ENCODE results near the gene TLE3.

Gene TLE3

GRCh38 chr15:70126362-70126761 is 28.6 kb upstream of the TLE3 start:
- no peak overlapping the region for H3K27ac ChIP-seq (ENCODE audit: low read depth, low read length)
- no peaks in the 10 kb centered on the region for H3K27me3 ChIP-seq (ENCODE audit: control insufficient read depth in 5 of 5, insufficient read depth in 4 of 5, low read length in 5 of 5)
- no peak overlapping the region for H3K9ac ChIP-seq (ENCODE audit: low read length in 5 of 5)
- no peak overlapping the region for H3K4me3 ChIP-seq (ENCODE audit: low read depth in 1 of 5, low read length in 5 of 5)
- no peaks in the 10 kb centered on the region for H3K36me3 ChIP-seq (ENCODE audit: control insufficient read depth in 5 of 5, insufficient read depth in 5 of 5, low read length in 5 of 5)
- H3K4me1 ChIP-seq (ENCODE audit: control insufficient read depth in 5 of 5, insufficient read depth in 5 of 5, low read length in 5 of 5): peaks cover under 1 to 33% (median 23%) of the 10 kb centered on the region in 5 donors
- no peaks in the 10 kb centered on the region for H3K9me3 ChIP-seq (ENCODE audit: control insufficient read depth in 5 of 5, low read length in 5 of 5)

GRCh38 chr15:70125605-70126004 is 27.9 kb upstream of the TLE3 start:
- Histone ChIP-seq H3K36me3 (ENCODE audit: control insufficient read depth in 5 of 5, insufficient read depth in 5 of 5, low read length in 5 of 5) (no peaks in the 10 kb centered on the region), H3K4me1 (ENCODE audit: control insufficient read depth in 5 of 5, insufficient read depth in 5 of 5, low read length in 5 of 5) (peaks cover 5 to 35% (median 27%) of the 10 kb centered on the region in 5 donors), H3K4me3 (ENCODE audit: low read depth in 1 of 5, low read length in 5 of 5) (no peak overlapping the region), H3K9me3 (ENCODE audit: control insufficient read depth in 5 of 5, low read length in 5 of 5) (no peaks in the 10 kb centered on the region), H3K9ac (ENCODE audit: low read length in 5 of 5) (no peak overlapping the region), H3K27ac (ENCODE audit: low read depth, low read length) (no peak overlapping the region), H3K27me3 (ENCODE audit: control insufficient read depth in 5 of 5, insufficient read depth in 4 of 5, low read length in 5 of 5) (no peaks in the 10 kb centered on the region)

GRCh38 chr15:70121624-70122302 is 24.0 kb upstream of the TLE3 start:
- peaks cover 5 to 27% (median 13%) of the 10 kb centered on the region in 5 donors for H3K4me1 ChIP-seq (ENCODE audit: control insufficient read depth in 5 of 5, insufficient read depth in 5 of 5, low read length in 5 of 5)

GRCh38 chr15:70120958-70121623 is 23.4 kb upstream of the TLE3 start:
- no peaks in the 10 kb centered on the region for H3K36me3 ChIP-seq (ENCODE audit: control insufficient read depth in 5 of 5, insufficient read depth in 5 of 5, low read length in 5 of 5)
- no peak overlapping the region for H3K9ac ChIP-seq (ENCODE audit: low read length in 5 of 5)
- H3K4me3 ChIP-seq (ENCODE audit: low read depth in 1 of 5, low read length in 5 of 5): no peak overlapping the region
- H3K4me1 ChIP-seq (ENCODE audit: control insufficient read depth in 5 of 5, insufficient read depth in 5 of 5, low read length in 5 of 5): peaks cover 5 to 20% (median 10%) of the 10 kb centered on the region in 5 donors
- no peaks in the 10 kb centered on the region for H3K9me3 ChIP-seq (ENCODE audit: control insufficient read depth in 5 of 5, low read length in 5 of 5)
- no peak overlapping the region for H3K27ac ChIP-seq (ENCODE audit: low read depth, low read length)
- H3K27me3 ChIP-seq (ENCODE audit: control insufficient read depth in 5 of 5, insufficient read depth in 4 of 5, low read length in 5 of 5): no peaks in the 10 kb centered on the region

More at GRCh38 chr15:70121624-70122302, 24.0 kb upstream of the TLE3 start:
- Histone ChIP-seq H3K27ac (ENCODE audit: low read depth, low read length) (no peak overlapping the region), H3K27me3 (ENCODE audit: control insufficient read depth in 5 of 5, insufficient read depth in 4 of 5, low read length in 5 of 5) (no peaks in the 10 kb centered on the region), H3K9me3 (ENCODE audit: control insufficient read depth in 5 of 5, low read length in 5 of 5) (no peaks in the 10 kb centered on the region), H3K36me3 (ENCODE audit: control insufficient read depth in 5 of 5, insufficient read depth in 5 of 5, low read length in 5 of 5) (no peaks in the 10 kb centered on the region), H3K9ac (ENCODE audit: low read length in 5 of 5) (no peak overlapping the region), H3K4me3 (ENCODE audit: low read depth in 1 of 5, low read length in 5 of 5) (no peak overlapping the region)

- H3K9ac ChIP-seq (ENCODE audit: low read length in 5 of 5): no peak overlapping the region
- no peaks in the 10 kb centered on the region for H3K36me3 ChIP-seq (ENCODE audit: control insufficient read depth in 5 of 5, insufficient read depth in 5 of 5, low read length in 5 of 5)
- H3K9me3 ChIP-seq (ENCODE audit: control insufficient read depth in 5 of 5, low read length in 5 of 5): no peaks in the 10 kb centered on the region
- H3K4me1 ChIP-seq (ENCODE audit: control insufficient read depth in 5 of 5, insufficient read depth in 5 of 5, low read length in 5 of 5): peaks cover 5 to 20% (median 10%) of the 10 kb centered on the region in 5 donors
- H3K27me3 ChIP-seq (ENCODE audit: control insufficient read depth in 5 of 5, insufficient read depth in 4 of 5, low read length in 5 of 5): no peaks in the 10 kb centered on the region
- no peak overlapping the region for H3K27ac ChIP-seq (ENCODE audit: low read depth, low read length)
- no peak overlapping the region for H3K4me3 ChIP-seq (ENCODE audit: low read depth in 1 of 5, low read length in 5 of 5)
These were observed 22.3 kb upstream of the TLE3 start for GRCh38 chr15:70119911-70120508.

GRCh38 chr15:70118599-70118998 is 20.9 kb upstream of the TLE3 start:
- Histone ChIP-seq H3K27ac (ENCODE audit: low read depth, low read length) (no peak overlapping the region), H3K27me3 (ENCODE audit: control insufficient read depth in 5 of 5, insufficient read depth in 4 of 5, low read length in 5 of 5) (no peaks in the 10 kb centered on the region), H3K36me3 (ENCODE audit: control insufficient read depth in 5 of 5, insufficient read depth in 5 of 5, low read length in 5 of 5) (no peaks in the 10 kb centered on the region), H3K4me3 (ENCODE audit: low read depth in 1 of 5, low read length in 5 of 5) (no peak overlapping the region), H3K9ac (ENCODE audit: low read length in 5 of 5) (no peak overlapping the region), H3K9me3 (ENCODE audit: control insufficient read depth in 5 of 5, low read length in 5 of 5) (no peaks in the 10 kb centered on the region), H3K4me1 (ENCODE audit: control insufficient read depth in 5 of 5, insufficient read depth in 5 of 5, low read length in 5 of 5) (peaks cover 5 to 24% (median 12%) of the 10 kb centered on the region in 5 donors)

GRCh38 chr15:70116317-70116716 is 18.6 kb upstream of the TLE3 start:
- Histone ChIP-seq H3K4me1 (ENCODE audit: control insufficient read depth in 5 of 5, insufficient read depth in 5 of 5, low read length in 5 of 5) (peaks cover 9 to 23% (median 12%) of the 10 kb centered on the region in 5 donors), H3K9me3 (ENCODE audit: control insufficient read depth in 5 of 5, low read length in 5 of 5) (no peaks in the 10 kb centered on the region), H3K36me3 (ENCODE audit: control insufficient read depth in 5 of 5, insufficient read depth in 5 of 5, low read length in 5 of 5) (no peaks in the 10 kb centered on the region), H3K27ac (ENCODE audit: low read depth, low read length) (no peak overlapping the region), H3K4me3 (ENCODE audit: low read depth in 1 of 5, low read length in 5 of 5) (no peak overlapping the region), H3K27me3 (ENCODE audit: control insufficient read depth in 5 of 5, insufficient read depth in 4 of 5, low read length in 5 of 5) (no peaks in the 10 kb centered on the region), H3K9ac (ENCODE audit: low read length in 5 of 5) (no peak overlapping the region)

GRCh38 chr15:70114221-70114620 is 16.5 kb upstream of the TLE3 start:
- peaks cover 8 to 24% (median 13%) of the 10 kb centered on the region in 5 donors for H3K4me1 ChIP-seq (ENCODE audit: control insufficient read depth in 5 of 5, insufficient read depth in 5 of 5, low read length in 5 of 5)
- H3K9ac ChIP-seq (ENCODE audit: low read length in 5 of 5): no peak overlapping the region
- no peak overlapping the region for H3K27ac ChIP-seq (ENCODE audit: low read depth, low read length)
- H3K9me3 ChIP-seq (ENCODE audit: control insufficient read depth in 5 of 5, low read length in 5 of 5): no peaks in the 10 kb centered on the region
- no peak overlapping the region for H3K4me3 ChIP-seq (ENCODE audit: low read depth in 1 of 5, low read length in 5 of 5)
- no peaks in the 10 kb centered on the region for H3K36me3 ChIP-seq (ENCODE audit: control insufficient read depth in 5 of 5, insufficient read depth in 5 of 5, low read length in 5 of 5)
- H3K27me3 ChIP-seq (ENCODE audit: control insufficient read depth in 5 of 5, insufficient read depth in 4 of 5, low read length in 5 of 5): no peaks in the 10 kb centered on the region

- no peak overlapping the region for H3K4me3 ChIP-seq (ENCODE audit: low read depth in 1 of 5, low read length in 5 of 5)
- peaks cover 8 to 24% (median 13%) of the 10 kb centered on the region in 5 donors for H3K4me1 ChIP-seq (ENCODE audit: control insufficient read depth in 5 of 5, insufficient read depth in 5 of 5, low read length in 5 of 5)
- H3K36me3 ChIP-seq (ENCODE audit: control insufficient read depth in 5 of 5, insufficient read depth in 5 of 5, low read length in 5 of 5): no peaks in the 10 kb centered on the region
- no peak overlapping the region for H3K9ac ChIP-seq (ENCODE audit: low read length in 5 of 5)
- H3K27me3 ChIP-seq (ENCODE audit: control insufficient read depth in 5 of 5, insufficient read depth in 4 of 5, low read length in 5 of 5): no peaks in the 10 kb centered on the region
- no peaks in the 10 kb centered on the region for H3K9me3 ChIP-seq (ENCODE audit: control insufficient read depth in 5 of 5, low read length in 5 of 5)
- no peak overlapping the region for H3K27ac ChIP-seq (ENCODE audit: low read depth, low read length)
These were observed 15.6 kb upstream of the TLE3 start for GRCh38 chr15:70113304-70113700.

Data from subcutaneous abdominal adipose tissue (tissue), 5 donors.